ENCODE measurements around the gene KLHL42.
"Not testable (repeated sequence)": the region's sequence is repeated elsewhere in the genome, so short reads cannot be mapped to it uniquely, and the experiment has no call there.

KLHL42 gene, protein sequence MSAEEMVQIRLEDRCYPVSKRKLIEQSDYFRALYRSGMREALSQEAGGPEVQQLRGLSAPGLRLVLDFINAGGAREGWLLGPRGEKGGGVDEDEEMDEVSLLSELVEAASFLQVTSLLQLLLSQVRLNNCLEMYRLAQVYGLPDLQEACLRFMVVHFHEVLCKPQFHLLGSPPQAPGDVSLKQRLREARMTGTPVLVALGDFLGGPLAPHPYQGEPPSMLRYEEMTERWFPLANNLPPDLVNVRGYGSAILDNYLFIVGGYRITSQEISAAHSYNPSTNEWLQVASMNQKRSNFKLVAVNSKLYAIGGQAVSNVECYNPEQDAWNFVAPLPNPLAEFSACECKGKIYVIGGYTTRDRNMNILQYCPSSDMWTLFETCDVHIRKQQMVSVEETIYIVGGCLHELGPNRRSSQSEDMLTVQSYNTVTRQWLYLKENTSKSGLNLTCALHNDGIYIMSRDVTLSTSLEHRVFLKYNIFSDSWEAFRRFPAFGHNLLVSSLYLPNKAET

GRCh38 chr12:27779920-27780611, at the start of gene KLHL42, which contains the start of gene MANSC4:
Gene KLHL42 (plus strand): TSS chr12:27780233. CDS start chr12:27780331, 98 bp downstream.
Gene MANSC4 (minus strand): TSS chr12:27780236. CDS start chr12:27771276, 8,960 bp downstream.
- Mint-ChIP-seq H3K4me1 (ENCODE audit: low read depth) (peaks cover 34% of the 10 kb centered on the region), H3K36me3 (ENCODE audit: low read depth) (peaks cover 18% of the 10 kb centered on the region), H3K9me3 (no peaks in the 10 kb centered on the region), H3K4me3 (peak within 1 kb of the TSS; percentile 83), H3K27ac (peak within 1 kb of the TSS; percentile 83), H3K27me3 (ENCODE audit: low read depth) (peaks cover 15% of the 10 kb centered on the region)
- DNase-seq (ENCODE audit: low spot score): peak; percentile 63

- no peaks in the 10 kb centered on the region for H3K27me3 Mint-ChIP-seq (ENCODE audit: low read depth)
- no peak overlapping the region for H3K27ac Mint-ChIP-seq
- no peak overlapping the region for H3K4me3 Mint-ChIP-seq
- peaks cover 23% of the 10 kb centered on the region for H3K36me3 Mint-ChIP-seq (ENCODE audit: low read depth)
- H3K9me3 Mint-ChIP-seq: no peaks in the 10 kb centered on the region
- H3K4me1 Mint-ChIP-seq (ENCODE audit: low read depth): no peaks in the 10 kb centered on the region
- DNase-seq (ENCODE audit: low spot score): no peak
Measured at GRCh38 chr12:27732281-27732680, 47.8 kb upstream of the KLHL42 start.

DNA sequence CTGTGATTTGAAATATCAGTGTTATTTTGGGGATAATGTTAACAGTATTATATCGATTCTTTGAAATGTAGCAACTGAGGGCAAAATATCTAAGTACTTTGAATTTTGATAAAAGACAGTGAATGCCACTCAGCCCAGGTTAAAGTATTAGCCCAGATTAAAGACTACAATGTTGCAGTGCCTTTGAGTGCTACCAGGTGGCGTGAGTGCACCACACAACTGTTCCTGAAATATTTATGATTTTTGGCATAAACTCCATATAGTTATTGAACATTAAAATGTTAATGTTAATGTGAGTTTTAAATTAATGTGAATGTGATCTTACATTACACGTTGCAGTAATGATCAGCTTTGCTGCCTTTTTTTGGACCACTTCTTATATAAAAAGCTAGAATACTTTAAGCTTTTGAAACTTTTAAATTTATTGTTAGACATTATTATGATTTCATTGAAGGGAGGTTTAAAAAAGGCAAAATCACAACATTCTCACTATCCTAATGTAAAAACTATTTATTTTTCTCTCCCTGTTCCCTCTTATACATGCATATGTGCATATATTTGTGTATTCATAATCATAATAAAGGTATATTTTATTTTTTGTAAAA, 46.9 kb upstream of the KLHL42 start:
- no peaks in the 10 kb centered on the region for H3K27me3 Mint-ChIP-seq (ENCODE audit: low read depth)
- DNase-seq (ENCODE audit: low spot score): no peak
- H3K4me1 Mint-ChIP-seq (ENCODE audit: low read depth): no peaks in the 10 kb centered on the region
- H3K4me3 Mint-ChIP-seq: no peak overlapping the region
- H3K27ac Mint-ChIP-seq: no peak overlapping the region
- H3K9me3 Mint-ChIP-seq: no peaks in the 10 kb centered on the region
- H3K36me3 Mint-ChIP-seq (ENCODE audit: low read depth): peaks cover 27% of the 10 kb centered on the region

DNA sequence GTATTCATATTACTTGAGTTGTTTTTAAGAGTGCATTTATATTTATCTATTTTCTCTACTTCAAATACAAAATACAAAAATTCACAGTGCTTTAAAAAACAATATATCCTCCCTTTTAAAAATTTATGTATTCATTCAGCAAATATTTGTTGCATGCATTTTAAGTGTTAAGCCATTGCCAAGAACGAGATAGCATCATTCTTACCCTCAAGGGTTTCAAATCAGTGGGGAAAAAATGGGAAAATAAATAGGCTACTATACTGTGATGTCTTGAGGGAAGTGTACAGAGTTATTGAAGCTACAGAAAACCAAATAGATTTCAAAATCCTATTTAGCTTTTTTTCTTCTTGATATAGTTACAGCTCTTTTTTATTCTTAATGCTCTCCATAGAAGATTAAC, 46.2 kb upstream of the KLHL42 start:
- Mint-ChIP-seq H3K27me3 (ENCODE audit: low read depth) (no peaks in the 10 kb centered on the region), H3K27ac (no peak overlapping the region), H3K4me1 (ENCODE audit: low read depth) (no peaks in the 10 kb centered on the region), H3K36me3 (ENCODE audit: low read depth) (peaks cover 29% of the 10 kb centered on the region), H3K9me3 (no peaks in the 10 kb centered on the region), H3K4me3 (no peak overlapping the region)
- no peak for DNase-seq (ENCODE audit: low spot score)

DNA sequence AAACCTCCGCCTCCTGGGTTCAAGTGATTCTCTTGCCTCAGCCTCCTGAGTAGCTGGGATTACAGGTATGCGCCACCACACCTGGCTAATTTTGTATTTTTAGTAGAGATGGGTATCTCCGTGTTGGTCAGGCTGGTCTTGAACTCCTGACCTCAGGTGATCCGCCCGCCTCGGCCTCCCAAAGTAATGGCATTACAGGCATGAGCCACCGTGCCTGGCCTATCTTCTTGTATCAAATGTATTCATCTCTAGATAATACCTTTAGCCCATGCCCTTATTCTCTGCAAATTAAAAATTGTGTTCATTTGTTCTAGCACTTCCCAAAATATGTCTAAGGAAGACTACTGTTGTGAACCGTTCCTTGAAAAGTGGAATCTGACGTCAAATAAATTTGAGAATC, 45.7 kb upstream of the KLHL42 start:
- not testable (repeated sequence) for H3K27ac Mint-ChIP-seq; H3K4me3 Mint-ChIP-seq; H3K27me3 Mint-ChIP-seq (ENCODE audit: low read depth); H3K4me1 Mint-ChIP-seq (ENCODE audit: low read depth); DNase-seq (ENCODE audit: low spot score); H3K9me3 Mint-ChIP-seq
- peaks cover 33% of the 10 kb centered on the region for H3K36me3 Mint-ChIP-seq (ENCODE audit: low read depth)

DNA sequence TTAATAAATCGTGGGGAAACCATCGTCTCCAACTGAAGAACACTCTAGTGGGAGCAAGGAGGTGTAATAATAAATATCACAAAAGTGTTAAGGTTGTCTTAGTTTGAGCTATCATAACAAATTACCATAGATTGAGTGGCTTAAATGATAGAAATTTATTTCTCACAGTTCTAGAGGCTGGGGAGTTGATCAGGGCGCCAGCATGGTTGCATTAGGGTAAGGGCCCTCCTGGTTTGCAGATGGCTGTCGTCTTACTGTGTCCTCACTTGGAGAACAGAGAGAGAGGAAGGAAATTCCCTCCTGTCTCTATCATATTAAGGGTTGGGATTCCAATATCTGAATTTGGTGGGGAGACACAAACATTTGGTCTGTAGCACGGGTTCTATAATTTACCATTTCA, 36.4 kb upstream of the KLHL42 start:
- DNase-seq (ENCODE audit: low spot score): no peak
- H3K9me3 Mint-ChIP-seq: no peaks in the 10 kb centered on the region
- peaks cover 44% of the 10 kb centered on the region for H3K36me3 Mint-ChIP-seq (ENCODE audit: low read depth)
- H3K27me3 Mint-ChIP-seq (ENCODE audit: low read depth): no peaks in the 10 kb centered on the region
- H3K4me3 Mint-ChIP-seq: no peak overlapping the region
- peaks cover 4% of the 10 kb centered on the region for H3K4me1 Mint-ChIP-seq (ENCODE audit: low read depth)
- H3K27ac Mint-ChIP-seq: no peak overlapping the region

DNA sequence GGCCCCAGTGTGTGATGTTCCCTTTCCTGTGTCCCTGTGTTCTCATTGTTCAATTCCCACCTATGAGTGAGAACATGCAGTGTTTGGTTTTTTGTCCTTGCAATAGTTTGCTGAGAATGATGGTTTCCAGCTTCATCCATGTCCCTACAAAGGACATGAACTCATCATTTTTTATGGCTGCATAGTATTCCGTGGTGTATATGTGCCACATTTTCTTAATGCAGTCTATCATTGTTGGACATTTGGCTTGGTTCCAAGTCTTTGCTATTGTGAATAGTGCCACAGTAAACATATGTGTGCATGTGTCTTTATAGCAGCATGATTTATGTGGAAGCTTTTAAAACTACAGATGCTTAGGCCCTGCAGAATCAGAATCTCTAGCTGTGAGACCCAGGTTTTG, 34.3 kb upstream of the KLHL42 start:
- H3K27ac Mint-ChIP-seq; H3K9me3 Mint-ChIP-seq; H3K27me3 Mint-ChIP-seq (ENCODE audit: low read depth); DNase-seq (ENCODE audit: low spot score); H3K4me1 Mint-ChIP-seq (ENCODE audit: low read depth); H3K4me3 Mint-ChIP-seq: not testable (repeated sequence)
- peaks cover 38% of the 10 kb centered on the region for H3K36me3 Mint-ChIP-seq (ENCODE audit: low read depth)

DNA sequence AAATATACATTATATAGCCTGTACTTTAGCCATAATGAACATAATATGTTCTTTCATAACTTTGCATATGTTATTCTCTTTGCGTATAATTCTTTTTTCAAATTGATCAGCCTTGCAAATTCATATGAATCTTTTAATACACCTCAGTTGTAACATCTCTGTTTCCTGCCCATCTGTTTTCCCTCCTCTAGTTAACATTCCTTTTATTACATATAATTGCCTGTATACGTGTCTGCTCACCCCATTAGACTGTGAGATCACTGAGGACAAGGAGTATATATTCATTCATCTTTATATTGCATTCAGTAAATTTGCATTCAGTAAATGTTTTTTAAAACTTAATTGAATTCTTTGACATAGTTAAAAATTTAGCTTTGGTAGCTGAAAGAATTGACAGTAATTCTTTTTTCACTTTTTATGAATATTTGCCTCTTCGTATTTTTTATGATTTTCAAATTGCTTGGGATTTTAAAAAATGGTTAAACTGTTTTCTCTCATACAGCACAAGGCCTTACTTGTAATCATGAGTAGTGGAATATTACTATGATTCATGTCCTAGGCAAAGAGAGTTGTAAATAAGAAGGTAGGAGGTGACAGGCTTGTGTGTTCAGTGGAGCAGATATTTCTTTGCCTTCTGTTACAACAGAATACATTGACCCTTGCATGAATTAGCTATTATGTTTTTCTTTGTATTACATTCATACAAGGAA, 32.8 kb upstream of the KLHL42 start:
- peaks cover 32% of the 10 kb centered on the region for H3K36me3 Mint-ChIP-seq (ENCODE audit: low read depth)
- DNase-seq (ENCODE audit: low spot score): no peak
- H3K27ac Mint-ChIP-seq: no peak overlapping the region
- no peaks in the 10 kb centered on the region for H3K4me1 Mint-ChIP-seq (ENCODE audit: low read depth)
- H3K27me3 Mint-ChIP-seq (ENCODE audit: low read depth): no peaks in the 10 kb centered on the region
- H3K9me3 Mint-ChIP-seq: no peaks in the 10 kb centered on the region
- no peak overlapping the region for H3K4me3 Mint-ChIP-seq

DNA sequence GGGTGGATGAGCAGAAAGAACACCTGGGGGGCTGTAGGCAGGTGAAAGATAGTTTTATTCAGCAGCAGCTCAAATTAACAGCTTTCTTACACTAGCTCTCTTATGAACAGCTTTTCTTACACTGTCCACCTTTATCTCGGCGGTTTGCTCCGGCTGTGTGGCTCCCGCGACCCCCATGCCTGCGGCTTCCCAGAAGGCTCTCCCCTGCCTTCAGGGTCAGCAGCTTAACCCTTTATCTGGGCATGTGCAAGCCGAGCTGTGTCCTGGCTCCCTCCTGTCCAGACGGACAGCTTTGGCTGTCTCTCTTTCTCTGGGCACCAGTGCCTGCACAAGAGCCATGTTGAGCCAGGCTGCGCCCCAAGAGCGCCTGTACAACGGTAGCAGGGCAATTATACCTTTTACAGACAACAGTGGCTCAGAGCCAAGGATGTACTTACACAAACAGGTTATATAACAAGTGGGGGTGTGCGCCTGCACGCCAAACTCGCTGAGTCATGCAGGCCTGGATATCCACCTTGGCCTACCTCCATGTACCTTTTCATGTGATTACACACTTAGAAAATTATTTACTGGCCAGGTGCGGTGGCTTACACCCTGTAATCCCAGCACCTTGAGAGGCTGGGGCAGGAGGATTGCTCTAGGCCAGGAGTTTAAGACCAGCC, 28.5 kb upstream of the KLHL42 start:
- peaks cover 30% of the 10 kb centered on the region for H3K36me3 Mint-ChIP-seq (ENCODE audit: low read depth)
- H3K4me1 Mint-ChIP-seq (ENCODE audit: low read depth): no peaks in the 10 kb centered on the region
- H3K4me3 Mint-ChIP-seq: no peak overlapping the region
- H3K27ac Mint-ChIP-seq: no peak overlapping the region
- no peaks in the 10 kb centered on the region for H3K9me3 Mint-ChIP-seq
- H3K27me3 Mint-ChIP-seq (ENCODE audit: low read depth): no peaks in the 10 kb centered on the region
- DNase-seq (ENCODE audit: low spot score): no peak

GRCh38 chr12:27754795-27755194, 25.2 kb upstream of the KLHL42 start:
- DNase-seq (ENCODE audit: low spot score): no peak
- Mint-ChIP-seq H3K27ac (no peak overlapping the region), H3K36me3 (ENCODE audit: low read depth) (peaks cover 20% of the 10 kb centered on the region), H3K4me3 (no peak overlapping the region), H3K4me1 (ENCODE audit: low read depth) (no peaks in the 10 kb centered on the region), H3K27me3 (ENCODE audit: low read depth) (no peaks in the 10 kb centered on the region), H3K9me3 (no peaks in the 10 kb centered on the region)

DNA sequence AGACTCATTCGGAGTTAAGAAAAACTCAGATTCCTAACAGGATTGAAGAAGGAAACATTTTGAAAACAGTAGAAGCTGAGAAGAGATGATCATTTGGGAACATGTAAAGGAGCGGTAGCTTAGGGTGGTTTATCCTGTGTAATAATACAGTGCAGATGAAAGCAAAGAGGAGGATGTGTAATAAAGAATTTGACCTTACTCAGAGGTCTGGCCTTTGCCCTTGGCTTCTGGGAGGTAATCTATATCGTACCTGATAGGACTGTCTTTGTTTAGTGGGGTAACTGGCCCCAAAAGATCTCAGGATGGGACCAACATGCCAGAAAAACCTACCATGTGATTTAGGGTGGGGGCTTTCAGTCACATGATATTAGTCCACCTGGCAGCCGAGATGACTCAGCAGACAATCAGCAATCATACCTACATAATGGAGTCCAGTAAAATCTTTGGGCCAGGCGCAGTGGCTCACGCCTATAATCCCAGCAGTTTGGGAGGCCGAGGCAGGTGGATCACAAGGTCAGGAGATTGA, 23.3 kb upstream of the KLHL42 start:
- Mint-ChIP-seq H3K27me3 (ENCODE audit: low read depth) (no peaks in the 10 kb centered on the region), H3K4me1 (ENCODE audit: low read depth) (peaks cover 3% of the 10 kb centered on the region), H3K36me3 (ENCODE audit: low read depth) (peaks cover 20% of the 10 kb centered on the region)

GRCh38 chr12:27762757-27763156, 17.3 kb upstream of the KLHL42 start:
- H3K9me3 Mint-ChIP-seq: no peaks in the 10 kb centered on the region
- H3K4me1 Mint-ChIP-seq (ENCODE audit: low read depth): peaks cover 17% of the 10 kb centered on the region
- no peak overlapping the region for H3K27ac Mint-ChIP-seq
- no peaks in the 10 kb centered on the region for H3K27me3 Mint-ChIP-seq (ENCODE audit: low read depth)
- peaks cover 2% of the 10 kb centered on the region for H3K36me3 Mint-ChIP-seq (ENCODE audit: low read depth)
- peak overlapping the region; percentile 27 for H3K4me3 Mint-ChIP-seq
- peak; percentile 15 for DNase-seq (ENCODE audit: low spot score)

More for the DNA sequence above, 23.3 kb upstream of the KLHL42 start:
- Mint-ChIP-seq H3K4me3 (no peak overlapping the region), H3K9me3 (no peaks in the 10 kb centered on the region), H3K27ac (no peak overlapping the region)
- no peak for DNase-seq (ENCODE audit: low spot score)

DNA sequence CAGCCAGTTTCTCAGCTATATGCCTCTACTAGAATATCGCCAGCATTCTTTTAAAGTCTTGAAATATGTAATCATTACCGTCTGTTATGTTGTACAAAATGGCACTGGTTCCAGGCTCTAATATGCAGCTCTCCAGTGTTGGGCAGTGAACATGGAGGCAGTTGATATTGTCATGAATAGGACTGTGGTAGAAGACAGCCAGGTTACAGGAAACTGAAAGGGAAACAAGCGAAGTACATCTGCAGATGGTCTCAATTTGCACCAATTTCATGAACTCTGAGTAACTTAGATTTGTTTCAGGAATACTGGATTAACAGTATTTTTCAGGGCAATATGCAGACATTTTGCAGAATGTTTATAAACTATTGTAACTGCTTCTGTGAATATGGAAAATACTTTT, 13.4 kb upstream of the KLHL42 start:
- DNase-seq (ENCODE audit: low spot score): no peak
- Mint-ChIP-seq H3K4me1 (ENCODE audit: low read depth) (peaks cover 20% of the 10 kb centered on the region), H3K36me3 (ENCODE audit: low read depth) (peaks cover 2% of the 10 kb centered on the region)

More for the DNA sequence above, 13.4 kb upstream of the KLHL42 start:
- H3K4me3 Mint-ChIP-seq: no peak overlapping the region
- no peaks in the 10 kb centered on the region for H3K9me3 Mint-ChIP-seq
- H3K27me3 Mint-ChIP-seq (ENCODE audit: low read depth): peaks cover 2% of the 10 kb centered on the region
- H3K27ac Mint-ChIP-seq: no peak overlapping the region

All from T-helper 2 cell treated with Interferon-gamma antibody and Interleukin-4, amounts not matched to agents 5 μg/mL and 100 μg/mL, for 36 hours (primary cell).